ENCODE results near the gene NTN5.

DNA sequence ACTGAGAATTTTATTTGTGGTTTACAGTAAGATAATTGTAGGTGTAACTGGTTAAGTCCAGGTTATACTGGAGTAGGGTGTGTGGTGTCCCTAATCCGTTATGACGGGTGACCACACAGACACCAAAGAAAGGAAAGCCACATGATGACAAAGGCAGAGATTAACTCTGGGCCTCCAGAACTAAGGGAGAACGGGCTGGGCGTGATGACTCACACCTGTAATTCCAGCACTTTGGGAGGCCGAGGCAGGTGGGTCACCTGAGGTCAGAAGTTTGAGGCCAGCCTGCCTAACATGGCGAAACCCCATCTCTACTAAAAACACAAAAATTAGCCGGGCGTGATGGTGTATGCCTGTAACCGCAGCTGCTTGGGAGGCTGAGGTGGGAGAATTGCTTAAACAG, 12.8 kb upstream of the NTN5 start:
- TF ChIP-seq, protein P1, sequence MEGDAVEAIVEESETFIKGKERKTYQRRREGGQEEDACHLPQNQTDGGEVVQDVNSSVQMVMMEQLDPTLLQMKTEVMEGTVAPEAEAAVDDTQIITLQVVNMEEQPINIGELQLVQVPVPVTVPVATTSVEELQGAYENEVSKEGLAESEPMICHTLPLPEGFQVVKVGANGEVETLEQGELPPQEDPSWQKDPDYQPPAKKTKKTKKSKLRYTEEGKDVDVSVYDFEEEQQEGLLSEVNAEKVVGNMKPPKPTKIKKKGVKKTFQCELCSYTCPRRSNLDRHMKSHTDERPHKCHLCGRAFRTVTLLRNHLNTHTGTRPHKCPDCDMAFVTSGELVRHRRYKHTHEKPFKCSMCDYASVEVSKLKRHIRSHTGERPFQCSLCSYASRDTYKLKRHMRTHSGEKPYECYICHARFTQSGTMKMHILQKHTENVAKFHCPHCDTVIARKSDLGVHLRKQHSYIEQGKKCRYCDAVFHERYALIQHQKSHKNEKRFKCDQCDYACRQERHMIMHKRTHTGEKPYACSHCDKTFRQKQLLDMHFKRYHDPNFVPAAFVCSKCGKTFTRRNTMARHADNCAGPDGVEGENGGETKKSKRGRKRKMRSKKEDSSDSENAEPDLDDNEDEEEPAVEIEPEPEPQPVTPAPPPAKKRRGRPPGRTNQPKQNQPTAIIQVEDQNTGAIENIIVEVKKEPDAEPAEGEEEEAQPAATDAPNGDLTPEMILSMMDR (conservative IDR thresholded peaks at IDR 0.05), result no peak
- no peak for TF ChIP-seq EZH2 (IDR thresholded peaks at IDR 0.05; ENCODE audit: low read depth)
